MCF 10A (cell line): ENCODE data around the gene USP47. TPM values are rescaled to one million over a fixed set of nuclear protein-coding genes. Genes with fewer than 3 reads are reported as not detected.

Experiments used
- BruUV-seq: library from RNA; stranded (reverse); fragments of 400-500 nt; replicated peaks from 2 replicates; lab custom pipeline; 2021; lab: Mats Ljungman, UMichigan
- CTCF ChIA-PET: fragments of 300-600 bp; sonication (Branson Sonifier 250); formaldehyde crosslinking; extraction: SDS; loops from one replicate; lab custom pipeline; 2021; ENCODE audit warnings: antibody characterized with exemption, inconsistent platforms; lab: Yijun Ruan, JAX
- POLR2A ChIA-PET: fragments of 300-600, 350-650 bp; sonication (Branson Sonifier 250); formaldehyde crosslinking; extraction: SDS; loops from one replicate; lab custom pipeline; 2020; ENCODE audit warnings: antibody characterized with exemption, inconsistent platforms; lab: Yijun Ruan, JAX
- DNase-seq: peaks from one replicate; pipeline ENCODE4 v3.0.0-alpha.2; 2018; ENCODE audit not compliant: unreplicated experiment
- H3K27ac Mint-ChIP-seq: one replicate; pipeline ENCODE4 v1.8.0; 2022; ENCODE audit warnings: mild to moderate bottlenecking, low read depth, mixed read lengths; ENCODE audit not compliant: unreplicated experiment
- H3K27me3 Mint-ChIP-seq: one replicate; pipeline ENCODE4 v1.8.0; 2022; ENCODE audit warnings: mixed read lengths; ENCODE audit not compliant: insufficient read depth, unreplicated experiment
- H3K36me3 Mint-ChIP-seq: one replicate; pipeline ENCODE4 v1.8.0; 2022; ENCODE audit warnings: mild to moderate bottlenecking, moderate library complexity, mixed read lengths; ENCODE audit not compliant: insufficient read depth, unreplicated experiment
- H3K4me1 Mint-ChIP-seq: one replicate; pipeline ENCODE4 v1.8.0; 2022; ENCODE audit warnings: mixed read lengths; ENCODE audit not compliant: insufficient read depth, unreplicated experiment
- H3K4me3 Mint-ChIP-seq: one replicate; pipeline ENCODE4 v1.8.0; 2022; ENCODE audit warnings: mild to moderate bottlenecking, moderate library complexity, mixed read lengths; ENCODE audit not compliant: unreplicated experiment
- H3K9me3 Mint-ChIP-seq: one replicate; pipeline ENCODE4 v1.8.0; 2022; ENCODE audit warnings: mixed read lengths; ENCODE audit not compliant: unreplicated experiment
- CTCF ChIP-seq: fragments of 200-600 bp; IDR thresholded peaks from one replicate; pipeline ENCODE4 v1.8.0; 2022; ENCODE audit warnings: antibody characterized with exemption, mild to moderate bottlenecking; ENCODE audit not compliant: unreplicated experiment
- intact Hi-C: fragments of 100-400 bp; cut with micrococcal nuclease; formaldehyde crosslinking; loops from 2 replicates; pipeline ENCODE4 v1.14.1; 2022
- total RNA-seq: library from RNA; stranded (reverse); gene quantifications from 2 replicates; pipeline ENCODE4 v1.2.3, GENCODE V29; 2022

The USP47 gene
- total RNA-seq, 1 experiment from 2014 or later, result 41.6 TPM

GRCh38 chr11:11858676-11859075, 16.9 kb downstream of the USP47 start:
- Mint-ChIP-seq H3K9me3 (no peaks in the 10 kb centered on the region), H3K27me3 (no peaks in the 10 kb centered on the region), H3K4me1 (peaks cover 23% of the 10 kb centered on the region)

GRCh38 chr11:11860103-11860979, 18.6 kb downstream of the USP47 start:
- TF ChIP-seq CTCF, result no peak
- Mint-ChIP-seq H3K27me3 (no peaks in the 10 kb centered on the region), H3K4me1 (peaks cover 35% of the 10 kb centered on the region), H3K36me3 (no peaks in the 10 kb centered on the region), H3K27ac (peak overlapping the region; percentile 42), H3K4me3 (no peak overlapping the region), H3K9me3 (peaks cover under 1% of the 10 kb centered on the region)
- DNase-seq, result peak; percentile 14
- ChIA-PET CTCF (interaction anchor here (0.7 to 3.0 kb wide), 4 partner anchors 11 to 1067 kb away, joined by 3 to 22 read pairs (median 3); no protein-coding TSS in a partner anchor), POLR2A (interaction anchor here (0.9 to 7.5 kb wide), 6 partner anchors 8 to 19 kb away, joined by 3 to 54 read pairs (median 4); partner anchors contain the start of gene USP47)
- intact Hi-C loops, result no loop called here
- BruUV-seq, result no TSS peak

More at GRCh38 chr11:11858676-11859075, 16.9 kb downstream of the USP47 start:
- TF ChIP-seq CTCF, result no peak
- CTCF ChIA-PET, result interaction anchor here (0.6 to 0.8 kb wide), 2 partner anchors 9 to 925 kb away, joined by 3 to 6 read pairs; no protein-coding TSS in a partner anchor
- BruUV-seq, result no TSS peak
- POLR2A ChIA-PET, result interaction anchor here (0.9 to 7.5 kb wide), 2 partner anchors 9 to 17 kb away, joined by 3 to 54 read pairs; partner anchors contain the start of gene USP47
- intact Hi-C loops, result no loop called here
- Mint-ChIP-seq H3K4me3 (no peak overlapping the region), H3K27ac (no peak overlapping the region), H3K36me3 (no peaks in the 10 kb centered on the region)
- no peak for DNase-seq

- H3K4me3 Mint-ChIP-seq, result no peak overlapping the region
- no TSS peak for BruUV-seq
- peaks cover 9% of the 10 kb centered on the region for H3K9me3 Mint-ChIP-seq
- H3K4me1 Mint-ChIP-seq, result peaks cover 33% of the 10 kb centered on the region
- ChIA-PET POLR2A (interaction anchor here (0.9 to 1.1 kb wide), 2 partner anchors 8 to 18 kb away, joined by 3 to 4 read pairs; no protein-coding TSS in a partner anchor), CTCF (interaction anchor here (3.0 kb wide), 1 partner anchor 14 kb away, joined by 22 read pairs; no protein-coding TSS in a partner anchor)
- no peaks in the 10 kb centered on the region for H3K36me3 Mint-ChIP-seq
- DNase-seq, result no peak
- no peaks in the 10 kb centered on the region for H3K27me3 Mint-ChIP-seq
- H3K27ac Mint-ChIP-seq, result no peak overlapping the region
- no peak for TF ChIP-seq CTCF
- intact Hi-C loops, result no loop called here
Measured at GRCh38 chr11:11862999-11863398, 21.2 kb downstream of the USP47 start.

GRCh38 chr11:11864332-11864731, 22.6 kb downstream of the USP47 start:
- no TSS peak for BruUV-seq
- Mint-ChIP-seq H3K36me3 (no peaks in the 10 kb centered on the region), H3K9me3 (peaks cover 14% of the 10 kb centered on the region), H3K4me1 (peaks cover 27% of the 10 kb centered on the region), H3K4me3 (no peak overlapping the region), H3K27ac (no peak overlapping the region), H3K27me3 (no peaks in the 10 kb centered on the region)
- ChIA-PET CTCF (interaction anchor here (1.2 kb wide), 1 partner anchor 15 kb away, joined by 3 read pairs; no protein-coding TSS in a partner anchor), POLR2A (interaction anchor here (0.6 to 1.0 kb wide), 4 partner anchors 13 to 243 kb away, joined by 3 to 4 read pairs (median 3); partner anchors contain the start of gene USP47)
- TF ChIP-seq CTCF, result no peak
- DNase-seq, result no peak
- intact Hi-C loops, result no loop called here
